Parathyroid adenoma (tissue), 2 donors: ENCODE data around the gene EPS15.

Experiments used
- H2AFZ ChIP-seq: fragments of 300-600 bp; sonication (generic); one replicate; pipeline ENCODE4 v1.7.0; 2017; ENCODE audit warnings: antibody characterized with exemption, mild to moderate bottlenecking
- H3K27ac ChIP-seq: fragments of 300-600 bp; sonication (generic); one replicate; pipeline ENCODE4 v1.7.0; 2017
- H3K27me3 ChIP-seq: fragments of 300-600 bp; sonication (generic); one replicate; pipeline ENCODE4 v1.7.0; 2017; ENCODE audit warnings: low read length; ENCODE audit not compliant: control insufficient read depth, insufficient read depth
- H3K36me3 ChIP-seq: fragments of 300-600 bp; sonication (generic); one replicate; pipeline ENCODE4 v1.7.0; 2017; ENCODE audit warnings: low read length; ENCODE audit not compliant: control insufficient read depth, insufficient read depth
- H3K4me1 ChIP-seq: fragments of 300-600 bp; sonication (generic); one replicate; pipeline ENCODE4 v1.7.0; 2017; ENCODE audit warnings: control low read depth
- H3K4me2 ChIP-seq: fragments of 300-600 bp; sonication (generic); one replicate; pipeline ENCODE4 v1.7.0; 2017; ENCODE audit warnings: low read length
- H3K4me3 ChIP-seq: fragments of 300-600 bp; sonication (generic); one replicate; pipeline ENCODE4 v1.7.0; 2017; ENCODE audit warnings: low read depth, low read length
- H3K79me2 ChIP-seq: fragments of 300-600 bp; sonication (generic); one replicate; pipeline ENCODE4 v1.7.0; 2017; ENCODE audit warnings: control low read depth
- H3K9ac ChIP-seq: fragments of 300-600 bp; sonication (generic); one replicate; pipeline ENCODE4 v1.7.0; 2017; ENCODE audit warnings: mild to moderate bottlenecking
- H3K9me3 ChIP-seq: fragments of 300-600 bp; sonication (generic); one replicate; pipeline ENCODE4 v1.7.0; 2017; ENCODE audit warnings: low read length; ENCODE audit not compliant: control insufficient read depth
- CTCF ChIP-seq: fragments of 300-600 bp; sonication (generic); IDR thresholded peaks from one replicate; pipeline ENCODE4 v1.7.0; 2017; ENCODE audit warnings: antibody characterized with exemption, mild to moderate bottlenecking
- donor health status: primary hyperparathyroidism.

EPS15 gene

GRCh38 chr1:51328926-51329325 lies 190.1 kb downstream of the EPS15 start:
- H2AFZ ChIP-seq: no peak overlapping the region
- no peak overlapping the region for H3K9ac ChIP-seq
- H3K4me2 ChIP-seq: no peak overlapping the region
- H3K4me3 ChIP-seq: no peak overlapping the region
- H3K4me1 ChIP-seq: peaks cover 4% of the 10 kb centered on the region
- no peak for TF ChIP-seq CTCF
- H3K36me3 ChIP-seq: no peaks in the 10 kb centered on the region
- H3K27ac ChIP-seq: peak overlapping the region; percentile 53
- H3K79me2 ChIP-seq: no peaks in the 10 kb centered on the region
- H3K27me3 ChIP-seq: no peaks in the 10 kb centered on the region
- no peaks in the 10 kb centered on the region for H3K9me3 ChIP-seq

- no peaks in the 10 kb centered on the region for H3K36me3 ChIP-seq
- H3K9me3 ChIP-seq: no peaks in the 10 kb centered on the region
- H3K4me2 ChIP-seq: no peak overlapping the region
- H3K4me1 ChIP-seq: peaks cover 4% of the 10 kb centered on the region
- no peak overlapping the region for H3K27ac ChIP-seq
- H2AFZ ChIP-seq: no peak overlapping the region
- no peaks in the 10 kb centered on the region for H3K79me2 ChIP-seq
- TF ChIP-seq CTCF: no peak
- no peaks in the 10 kb centered on the region for H3K27me3 ChIP-seq
- no peak overlapping the region for H3K9ac ChIP-seq
- no peak overlapping the region for H3K4me3 ChIP-seq
Measured at GRCh38 chr1:51328279-51328678, 190.8 kb downstream of the EPS15 start.

- TF ChIP-seq CTCF: no peak
Measured at GRCh38 chr1:51327386-51327785, 191.7 kb downstream of the EPS15 start.

GRCh38 chr1:51326839-51327238 lies 192.2 kb downstream of the EPS15 start:
- no peak overlapping the region for H2AFZ ChIP-seq

More at GRCh38 chr1:51327386-51327785, 191.7 kb downstream of the EPS15 start:
- Histone ChIP-seq H3K4me3 (no peak overlapping the region), H3K27me3 (no peaks in the 10 kb centered on the region), H2AFZ (no peak overlapping the region), H3K4me1 (peaks cover 4% of the 10 kb centered on the region), H3K9me3 (no peaks in the 10 kb centered on the region), H3K27ac (no peak overlapping the region), H3K36me3 (no peaks in the 10 kb centered on the region), H3K79me2 (no peaks in the 10 kb centered on the region), H3K4me2 (no peak overlapping the region), H3K9ac (no peak overlapping the region)

More at GRCh38 chr1:51326839-51327238, 192.2 kb downstream of the EPS15 start:
- H3K4me1 ChIP-seq: peaks cover 4% of the 10 kb centered on the region
- no peaks in the 10 kb centered on the region for H3K36me3 ChIP-seq
- no peak overlapping the region for H3K27ac ChIP-seq
- no peaks in the 10 kb centered on the region for H3K79me2 ChIP-seq
- TF ChIP-seq CTCF: no peak
- H3K9ac ChIP-seq: no peak overlapping the region
- no peak overlapping the region for H3K4me3 ChIP-seq
- H3K27me3 ChIP-seq: no peaks in the 10 kb centered on the region
- no peak overlapping the region for H3K4me2 ChIP-seq
- no peaks in the 10 kb centered on the region for H3K9me3 ChIP-seq
